Stimulated activated CD4-positive, alpha-beta T cell treated with anti-CD3 and anti-CD28 coated beads, TNF-alpha, amount 100 ng/mL, for 24 hours (primary cell): ENCODE measurements around the gene MOGAT2.

ENCODE experiments used
- DNase-seq, 3 experiments: peaks; one replicate each; pipeline ENCODE4 v3.0.0-alpha.2; 2020; ENCODE audit warnings: low read depth in 3 of 3

MOGAT2 gene

GRCh38 chr11:75779960-75780359 is 62.3 kb downstream of the MOGAT2 start:
- no peak for DNase-seq

GRCh38 chr11:75780888-75781287 is 63.2 kb downstream of the MOGAT2 start:
- DNase-seq, result no peak

GRCh38 chr11:75781296-75781695 is 63.7 kb downstream of the MOGAT2 start:
- DNase-seq, result no peak

GRCh38 chr11:75781831-75782230 is 64.2 kb downstream of the MOGAT2 start:
- no peak for DNase-seq
